Activated CD8-positive, alpha-beta memory T cell treated with anti-CD3 and anti-CD28 coated beads for 36 hours (primary cell): ENCODE measurements around the gene FNDC3B. TPM values are rescaled to one million over a fixed set of nuclear protein-coding genes. Genes with fewer than 3 reads are reported as not detected.
"Not testable (repeated sequence)": the region's sequence is repeated elsewhere in the genome, so short reads cannot be mapped to it uniquely, and the experiment has no call there.

Experiments used
- CTCF ChIA-PET: fragments of 350-600 bp; sonication (Branson Sonifier 250); formaldehyde crosslinking; loops from one replicate; lab custom pipeline; 2021; ENCODE audit warnings: antibody characterized with exemption; lab: Charles Lee
- POLR2A ChIA-PET: fragments of 350-600 bp; sonication (Branson Sonifier 250); formaldehyde crosslinking; loops from one replicate; lab custom pipeline; 2021; ENCODE audit warnings: antibody characterized with exemption; lab: Charles Lee
- total RNA-seq, 2 experiments: library from RNA; stranded (reverse); gene quantifications; one replicate each; pipeline ENCODE4 v1.2.3, GENCODE V29; 2021

The FNDC3B gene
- total RNA-seq, 2 experiments from 2014 or later = 19.0 to 24.2 TPM

DNA sequence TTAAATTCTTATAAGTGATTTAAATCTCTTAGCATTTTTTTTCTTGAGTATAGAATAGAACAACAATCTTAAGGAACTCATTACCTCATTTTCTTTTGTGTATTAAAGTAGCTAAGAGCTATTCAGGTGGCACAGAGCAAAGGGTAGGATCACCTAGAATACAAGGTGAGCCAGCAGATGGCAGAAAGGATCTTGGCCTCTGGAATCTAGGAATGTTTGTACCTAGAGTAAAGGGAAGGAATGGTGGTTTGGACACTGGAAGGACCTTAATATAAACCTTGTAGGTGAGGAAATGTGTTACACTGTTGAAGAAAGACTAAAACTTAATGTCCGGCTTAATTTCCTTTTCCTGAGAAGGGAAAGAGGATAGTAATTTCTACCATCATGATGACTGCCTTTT is 319.9 kb downstream of the FNDC3B start:
- ChIA-PET POLR2A (no interaction called here), CTCF (no interaction called here)

- ChIA-PET POLR2A (no interaction called here), CTCF (no interaction called here)
Observed at GRCh38 chr3:172359996-172360395, 320.6 kb downstream of the FNDC3B start.

DNA sequence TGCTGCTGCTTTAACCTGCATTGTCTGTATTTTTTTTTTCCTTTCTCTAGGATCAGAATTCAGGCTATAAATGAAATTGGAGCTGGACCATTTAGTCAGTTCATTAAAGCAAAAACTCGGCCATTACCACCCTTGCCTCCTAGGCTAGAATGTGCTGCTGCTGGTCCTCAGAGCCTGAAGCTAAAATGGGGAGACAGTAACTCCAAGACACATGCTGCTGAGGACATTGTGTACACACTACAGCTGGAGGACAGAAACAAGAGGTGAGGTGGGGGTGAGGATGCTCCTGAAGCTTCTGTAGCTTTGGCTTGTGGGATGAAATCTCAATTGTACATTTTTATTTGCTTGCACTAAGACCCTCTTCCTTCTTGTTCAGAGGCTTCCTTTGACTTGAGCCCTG is 323.2 kb downstream of the FNDC3B start:
- CTCF ChIA-PET = no interaction called here
- POLR2A ChIA-PET = no interaction called here

DNA sequence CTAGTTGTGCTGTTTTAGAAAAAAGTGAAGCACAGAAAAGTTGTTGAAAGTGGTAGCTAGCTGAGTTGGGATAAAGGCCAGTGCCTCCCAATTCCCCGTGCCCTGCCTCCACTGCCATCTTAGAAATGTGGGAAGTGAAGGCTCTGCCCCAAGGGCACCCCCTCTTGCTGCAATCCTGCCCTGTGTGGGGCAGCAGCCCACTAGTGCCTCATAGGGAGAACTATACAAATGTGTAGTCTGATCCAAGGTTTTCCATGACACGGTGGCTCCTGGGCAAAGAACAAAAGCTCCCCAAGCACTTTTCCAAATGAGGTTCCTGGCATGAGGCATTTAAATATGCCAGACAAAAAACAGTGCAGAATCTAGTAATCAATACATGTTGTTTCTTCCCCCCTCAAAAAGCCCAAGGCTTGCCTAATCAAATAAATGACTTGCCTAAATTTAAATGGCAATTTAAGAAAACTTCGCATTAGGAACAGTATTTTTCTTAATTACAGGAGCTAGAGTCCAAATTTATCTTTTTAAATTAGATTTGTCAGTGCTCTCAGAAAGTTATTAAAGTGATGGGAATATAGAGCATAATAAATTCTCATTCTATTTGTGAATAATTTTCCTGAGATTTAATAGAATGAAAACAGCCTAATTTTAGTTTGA is 325.1 kb downstream of the FNDC3B start:
- CTCF ChIA-PET = no interaction called here
- POLR2A ChIA-PET = no interaction called here

DNA sequence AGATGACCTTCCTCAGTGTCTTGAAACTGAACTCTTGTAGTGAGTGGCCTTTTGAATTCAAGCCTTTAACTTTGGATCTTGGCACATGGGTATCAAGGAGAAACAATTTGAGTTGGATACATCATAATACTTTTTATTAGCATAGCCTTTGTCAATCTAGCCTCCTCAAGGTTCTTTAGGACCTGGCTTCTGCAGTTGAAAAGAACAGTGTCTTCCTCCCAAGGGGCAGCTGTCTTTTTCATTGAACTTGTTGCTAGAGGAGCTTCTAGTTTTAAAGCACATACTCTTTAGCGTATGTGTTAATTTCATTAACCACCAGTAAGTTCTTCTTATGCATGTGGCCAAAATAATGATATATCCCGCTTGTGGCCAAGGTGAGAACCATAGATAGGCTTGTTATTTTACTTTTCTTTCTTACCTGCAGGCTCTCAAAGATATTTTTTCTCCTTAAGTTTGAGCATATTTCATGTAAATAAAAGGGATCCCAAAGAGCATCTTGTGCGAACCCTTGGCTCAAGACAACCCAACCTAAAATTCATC is 325.7 kb downstream of the FNDC3B start:
- CTCF ChIA-PET = no interaction called here
- POLR2A ChIA-PET = no interaction called here

DNA sequence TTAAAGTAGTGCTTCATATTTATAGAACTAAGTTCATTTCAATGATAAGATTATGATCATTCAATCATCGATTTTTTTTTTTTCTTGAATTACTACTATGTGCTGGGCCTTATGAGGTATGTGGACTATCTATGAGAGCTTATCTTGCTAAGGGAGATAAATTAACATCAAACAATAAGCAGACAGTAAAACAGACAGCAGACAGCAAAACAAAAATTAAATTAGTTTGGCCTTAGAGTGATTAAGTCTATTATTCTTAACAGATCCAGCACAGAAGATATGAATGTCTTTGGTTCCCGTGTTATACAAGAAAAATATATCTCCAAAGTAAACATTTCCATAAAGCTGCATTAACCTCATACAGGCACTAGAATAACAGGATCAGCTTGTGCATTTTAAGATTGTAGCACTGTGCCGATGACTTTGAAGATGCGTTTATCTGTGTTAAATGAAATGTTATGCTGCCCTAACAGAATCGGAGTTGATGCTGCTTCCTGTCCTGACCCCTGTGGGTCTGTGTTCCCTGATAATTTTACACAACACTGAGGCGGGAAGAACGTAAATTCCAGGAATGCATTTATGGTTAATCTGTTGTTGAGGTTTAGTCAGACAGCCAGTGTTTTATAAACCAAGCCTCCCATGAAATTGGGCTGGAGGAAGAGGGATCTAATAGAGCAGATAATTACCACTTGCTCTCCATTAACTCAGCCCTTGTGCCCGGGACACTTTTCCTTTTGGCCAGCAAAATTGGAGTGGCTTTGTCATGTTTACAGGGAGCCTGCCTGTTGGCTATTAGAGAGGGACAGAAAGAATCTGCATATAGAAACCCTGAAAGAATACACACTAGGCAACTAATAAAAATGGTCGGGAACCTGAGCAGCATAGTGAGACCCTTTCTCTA is 328.1 kb downstream of the FNDC3B start:
- CTCF ChIA-PET = no interaction called here
- POLR2A ChIA-PET = no interaction called here

GRCh38 chr3:172368556-172368955 is 329.2 kb downstream of the FNDC3B start:
- CTCF ChIA-PET, POLR2A ChIA-PET: not testable (repeated sequence)

GRCh38 chr3:172369590-172370259 is 330.3 kb downstream of the FNDC3B start:
- POLR2A ChIA-PET = no interaction called here
- CTCF ChIA-PET = no interaction called here

DNA sequence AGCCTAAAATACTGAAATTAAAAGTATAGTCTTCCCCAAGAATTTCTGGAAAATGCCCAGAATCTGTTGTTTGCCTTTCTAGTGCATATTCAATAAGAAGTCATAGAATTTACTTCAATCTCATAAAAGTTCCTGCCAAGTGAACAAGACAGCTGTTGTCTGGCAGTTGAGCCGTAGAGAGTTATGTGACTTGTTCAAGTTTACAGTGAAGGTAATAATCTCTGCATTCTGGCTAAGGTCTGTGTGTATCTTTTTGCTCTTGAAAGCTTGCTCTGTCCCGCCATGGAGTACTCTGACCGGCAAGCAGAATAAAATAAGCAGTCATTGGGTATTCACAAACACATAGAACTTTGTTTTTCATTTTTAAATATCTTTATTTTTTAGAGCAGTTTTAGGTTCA is 331.0 kb downstream of the FNDC3B start:
- ChIA-PET POLR2A (no interaction called here), CTCF (no interaction called here)

- CTCF ChIA-PET = no interaction called here
Observed at GRCh38 chr3:172371544-172371943, 332.2 kb downstream of the FNDC3B start.

GRCh38 chr3:172372895-172373294 is 333.5 kb downstream of the FNDC3B start:
- ChIA-PET CTCF (no interaction called here), POLR2A (no interaction called here)

More at GRCh38 chr3:172371544-172371943, 332.2 kb downstream of the FNDC3B start:
- POLR2A ChIA-PET = no interaction called here

GRCh38 chr3:172373912-172374311 is 334.5 kb downstream of the FNDC3B start:
- CTCF ChIA-PET = no interaction called here
- POLR2A ChIA-PET = no interaction called here

DNA sequence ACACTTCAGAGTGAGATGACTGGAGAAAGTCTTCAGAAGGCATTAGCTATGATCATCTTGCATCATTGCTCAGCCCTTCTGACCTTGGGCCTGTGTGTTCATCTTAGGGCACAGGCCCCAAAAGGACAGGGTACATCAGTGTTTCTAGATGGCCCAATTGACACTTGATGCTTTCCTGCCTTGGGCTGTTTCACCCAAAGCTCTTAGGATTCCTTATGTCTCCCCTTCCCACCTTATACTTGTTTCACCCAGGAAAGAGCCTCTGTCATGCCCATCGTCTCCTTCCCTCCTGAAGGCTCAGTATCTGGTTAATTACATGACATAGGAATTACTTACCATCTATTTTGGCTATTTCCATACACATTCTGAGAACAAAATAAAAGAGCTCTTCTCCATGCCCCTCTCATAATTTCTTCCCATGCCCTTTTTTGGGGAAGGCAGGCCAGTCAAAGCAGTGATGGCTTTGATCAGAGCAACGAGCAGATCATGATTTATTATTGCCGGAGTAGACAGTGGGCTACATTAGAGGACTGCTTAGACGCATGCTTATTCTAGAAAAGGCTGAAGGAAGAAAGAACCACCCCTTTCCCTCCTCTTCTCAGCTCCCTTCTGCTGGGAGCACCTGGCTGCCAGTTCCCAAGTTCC is 335.9 kb downstream of the FNDC3B start:
- ChIA-PET CTCF (no interaction called here), POLR2A (no interaction called here)

DNA sequence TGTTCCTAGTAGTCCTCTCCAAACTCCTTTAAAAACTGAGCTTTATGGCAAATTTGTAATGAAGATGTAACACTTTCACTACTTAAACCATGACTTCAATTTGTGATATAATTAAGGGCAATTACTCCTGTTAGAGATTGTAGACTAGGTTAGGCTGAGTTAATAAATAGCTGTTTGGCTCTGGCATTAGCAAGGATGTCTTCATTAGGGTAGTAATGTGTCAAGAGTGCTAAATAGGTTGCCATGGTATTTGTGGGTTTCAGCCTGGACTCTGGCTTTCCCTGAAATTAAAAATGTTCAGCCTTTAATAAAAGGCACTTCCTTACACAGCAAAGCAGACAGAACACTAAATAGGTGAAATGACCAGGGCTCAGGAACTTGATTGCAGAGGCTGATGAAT is 337.0 kb downstream of the FNDC3B start:
- POLR2A ChIA-PET = no interaction called here

GRCh38 chr3:172376881-172377280 is 337.5 kb downstream of the FNDC3B start:
- ChIA-PET CTCF (no interaction called here), POLR2A (no interaction called here)

More for the DNA sequence above, 337.0 kb downstream of the FNDC3B start:
- CTCF ChIA-PET = no interaction called here

- ChIA-PET POLR2A (no interaction called here), CTCF (no interaction called here)
Observed at GRCh38 chr3:172378439-172378838, 339.1 kb downstream of the FNDC3B start.

- CTCF ChIA-PET = no interaction called here
- POLR2A ChIA-PET = no interaction called here
Observed at GRCh38 chr3:172379372-172379771, 340.0 kb downstream of the FNDC3B start.

DNA sequence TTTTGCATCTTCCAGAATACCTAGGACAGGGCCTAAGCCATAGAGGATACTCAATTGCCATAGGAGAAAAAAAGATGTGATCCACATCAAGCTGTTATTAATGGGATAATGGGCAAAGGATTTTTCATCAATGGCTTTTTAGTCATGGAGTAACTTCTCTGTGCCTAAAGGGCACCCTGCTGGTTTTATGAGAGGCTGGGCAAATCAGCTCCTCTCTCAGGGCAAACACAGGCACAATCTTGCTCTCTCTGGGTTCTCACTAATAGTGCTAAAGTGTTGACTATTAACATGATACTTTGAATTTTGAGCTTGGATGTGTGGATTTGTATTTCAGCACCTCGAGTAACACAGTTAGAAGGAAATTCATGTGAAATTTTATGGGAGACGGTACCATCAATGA is 341.3 kb downstream of the FNDC3B start:
- CTCF ChIA-PET = no interaction called here

DNA sequence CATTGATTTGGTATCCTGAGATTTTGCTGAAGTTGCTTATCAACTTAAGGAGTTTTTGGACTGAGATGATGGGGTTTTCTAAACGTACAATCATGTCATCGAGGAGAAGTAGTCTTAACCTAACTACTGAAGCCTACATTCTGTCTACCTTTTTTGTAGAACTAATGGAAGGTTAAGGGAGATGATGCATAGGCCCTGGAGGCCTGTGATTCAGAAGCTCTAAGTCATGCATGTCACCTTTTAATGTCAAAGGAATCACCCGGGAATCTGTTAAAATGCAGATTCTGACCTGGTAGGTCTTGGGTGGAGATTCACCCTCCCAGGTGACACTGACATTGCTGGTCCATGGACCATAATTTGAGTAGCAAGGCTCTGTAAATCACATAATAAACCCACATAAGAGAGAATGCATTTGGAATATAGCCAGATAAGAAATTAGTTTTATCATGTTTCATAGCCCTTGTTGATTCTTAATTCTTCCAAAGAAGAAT is 344.0 kb downstream of the FNDC3B start:
- CTCF ChIA-PET = no interaction called here
- POLR2A ChIA-PET = no interaction called here

More for the DNA sequence above, 341.3 kb downstream of the FNDC3B start:
- POLR2A ChIA-PET = no interaction called here
